ENCODE data around the gene BCHE.

The BCHE gene

GRCh38 chr3:165800970-165801369 lies 36.3 kb downstream of the BCHE start:
- no peak for TF ChIP-seq EZH2phosphoT487 (IDR thresholded peaks at IDR 0.05; ENCODE audit: low read depth)
- TF ChIP-seq, protein P1, sequence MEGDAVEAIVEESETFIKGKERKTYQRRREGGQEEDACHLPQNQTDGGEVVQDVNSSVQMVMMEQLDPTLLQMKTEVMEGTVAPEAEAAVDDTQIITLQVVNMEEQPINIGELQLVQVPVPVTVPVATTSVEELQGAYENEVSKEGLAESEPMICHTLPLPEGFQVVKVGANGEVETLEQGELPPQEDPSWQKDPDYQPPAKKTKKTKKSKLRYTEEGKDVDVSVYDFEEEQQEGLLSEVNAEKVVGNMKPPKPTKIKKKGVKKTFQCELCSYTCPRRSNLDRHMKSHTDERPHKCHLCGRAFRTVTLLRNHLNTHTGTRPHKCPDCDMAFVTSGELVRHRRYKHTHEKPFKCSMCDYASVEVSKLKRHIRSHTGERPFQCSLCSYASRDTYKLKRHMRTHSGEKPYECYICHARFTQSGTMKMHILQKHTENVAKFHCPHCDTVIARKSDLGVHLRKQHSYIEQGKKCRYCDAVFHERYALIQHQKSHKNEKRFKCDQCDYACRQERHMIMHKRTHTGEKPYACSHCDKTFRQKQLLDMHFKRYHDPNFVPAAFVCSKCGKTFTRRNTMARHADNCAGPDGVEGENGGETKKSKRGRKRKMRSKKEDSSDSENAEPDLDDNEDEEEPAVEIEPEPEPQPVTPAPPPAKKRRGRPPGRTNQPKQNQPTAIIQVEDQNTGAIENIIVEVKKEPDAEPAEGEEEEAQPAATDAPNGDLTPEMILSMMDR (IDR thresholded peaks at IDR 0.05; ENCODE audit: low read depth, low read length), result no peak
- no peaks in the 10 kb centered on the region for H3K9me3 ChIP-seq (ENCODE audit: insufficient read depth, low read length)

GRCh38 chr3:165799026-165799425 lies 38.2 kb downstream of the BCHE start:
- Histone ChIP-seq H3K36me3 (replicated peaks; ENCODE audit: low read depth, low read length) (no peaks in the 10 kb centered on the region), H3K4me1 (ENCODE audit: low read length) (no peaks in the 10 kb centered on the region), H4K20me1 (ENCODE audit: insufficient read depth, low read length) (no peaks in the 10 kb centered on the region), H3K27me3 (ENCODE audit: low read depth, low read length) (no peaks in the 10 kb centered on the region), H2AFZ (ENCODE audit: low read depth, low read length) (no peak overlapping the region), H3K9ac (ENCODE audit: low read length) (no peak overlapping the region), H3K4me2 (ENCODE audit: low read length) (no peak overlapping the region), H3K9me3 (ENCODE audit: insufficient read depth, low read length) (no peaks in the 10 kb centered on the region), H3K4me3 (ENCODE audit: low read length) (no peak overlapping the region), H3K27ac (ENCODE audit: low read length) (no peak overlapping the region), H3K79me2 (ENCODE audit: low read length) (no peaks in the 10 kb centered on the region)
- TF ChIP-seq, protein P1 (IDR thresholded peaks at IDR 0.05; ENCODE audit: low read depth, low read length), result no peak
- TF ChIP-seq EZH2phosphoT487 (IDR thresholded peaks at IDR 0.05; ENCODE audit: low read depth), result no peak

More at GRCh38 chr3:165800970-165801369, 36.3 kb downstream of the BCHE start:
- Histone ChIP-seq H3K4me1 (ENCODE audit: low read length) (peaks cover 10% of the 10 kb centered on the region), H3K9ac (ENCODE audit: low read length) (no peak overlapping the region), H3K36me3 (replicated peaks; ENCODE audit: low read depth, low read length) (no peaks in the 10 kb centered on the region), H3K79me2 (ENCODE audit: low read length) (no peaks in the 10 kb centered on the region), H2AFZ (ENCODE audit: low read depth, low read length) (no peak overlapping the region), H3K4me2 (ENCODE audit: low read length) (no peak overlapping the region), H3K27me3 (ENCODE audit: low read depth, low read length) (no peaks in the 10 kb centered on the region), H3K4me3 (ENCODE audit: low read length) (no peak overlapping the region), H3K27ac (ENCODE audit: low read length) (no peak overlapping the region), H4K20me1 (ENCODE audit: insufficient read depth, low read length) (no peaks in the 10 kb centered on the region)

DNA sequence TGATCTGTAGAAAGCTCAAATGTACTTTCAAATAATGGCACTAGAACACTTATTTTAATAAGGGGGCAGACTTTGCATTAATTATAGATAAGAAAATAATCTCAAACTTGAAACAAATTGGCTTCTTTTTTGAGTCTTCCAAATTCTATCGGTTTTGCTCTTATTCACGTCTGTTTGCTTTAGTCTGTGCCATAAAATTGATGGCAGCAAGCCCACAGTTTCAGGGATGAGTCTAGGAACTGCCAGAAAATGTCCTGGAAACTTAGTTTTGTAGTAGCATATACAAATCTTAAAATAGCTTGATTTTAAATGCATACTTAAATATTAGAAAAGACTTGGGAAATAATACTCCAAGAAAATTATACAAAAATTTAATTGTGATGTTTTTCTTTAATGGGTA lies 39.7 kb downstream of the BCHE start:
- H3K4me3 ChIP-seq (ENCODE audit: low read length), result no peak overlapping the region
- H4K20me1 ChIP-seq (ENCODE audit: insufficient read depth, low read length), result no peaks in the 10 kb centered on the region
- no peak overlapping the region for H2AFZ ChIP-seq (ENCODE audit: low read depth, low read length)
- H3K36me3 ChIP-seq (replicated peaks; ENCODE audit: low read depth, low read length), result no peaks in the 10 kb centered on the region
- H3K4me1 ChIP-seq (ENCODE audit: low read length), result no peaks in the 10 kb centered on the region
- no peaks in the 10 kb centered on the region for H3K27me3 ChIP-seq (ENCODE audit: low read depth, low read length)
- TF ChIP-seq EZH2phosphoT487 (IDR thresholded peaks at IDR 0.05; ENCODE audit: low read depth), result no peak
- H3K27ac ChIP-seq (ENCODE audit: low read length), result no peak overlapping the region
- H3K79me2 ChIP-seq (ENCODE audit: low read length), result no peaks in the 10 kb centered on the region
- no peaks in the 10 kb centered on the region for H3K9me3 ChIP-seq (ENCODE audit: insufficient read depth, low read length)
- H3K4me2 ChIP-seq (ENCODE audit: low read length), result no peak overlapping the region
- H3K9ac ChIP-seq (ENCODE audit: low read length), result no peak overlapping the region

- Histone ChIP-seq H4K20me1 (ENCODE audit: insufficient read depth, low read length) (no peaks in the 10 kb centered on the region), H3K27ac (ENCODE audit: low read length) (no peak overlapping the region), H3K36me3 (replicated peaks; ENCODE audit: low read depth, low read length) (no peaks in the 10 kb centered on the region), H3K9ac (ENCODE audit: low read length) (no peak overlapping the region), H3K27me3 (ENCODE audit: low read depth, low read length) (no peaks in the 10 kb centered on the region), H3K9me3 (ENCODE audit: insufficient read depth, low read length) (no peaks in the 10 kb centered on the region), H3K4me1 (ENCODE audit: low read length) (no peaks in the 10 kb centered on the region), H3K79me2 (ENCODE audit: low read length) (no peaks in the 10 kb centered on the region), H3K4me3 (ENCODE audit: low read length) (no peak overlapping the region), H3K4me2 (ENCODE audit: low read length) (no peak overlapping the region), H2AFZ (ENCODE audit: low read depth, low read length) (no peak overlapping the region)
- TF ChIP-seq, protein P1 (IDR thresholded peaks at IDR 0.05; ENCODE audit: low read depth, low read length), result no peak
- TF ChIP-seq EZH2phosphoT487 (IDR thresholded peaks at IDR 0.05; ENCODE audit: low read depth), result no peak
Observed at GRCh38 chr3:165796701-165797100, 40.5 kb downstream of the BCHE start.

DNA sequence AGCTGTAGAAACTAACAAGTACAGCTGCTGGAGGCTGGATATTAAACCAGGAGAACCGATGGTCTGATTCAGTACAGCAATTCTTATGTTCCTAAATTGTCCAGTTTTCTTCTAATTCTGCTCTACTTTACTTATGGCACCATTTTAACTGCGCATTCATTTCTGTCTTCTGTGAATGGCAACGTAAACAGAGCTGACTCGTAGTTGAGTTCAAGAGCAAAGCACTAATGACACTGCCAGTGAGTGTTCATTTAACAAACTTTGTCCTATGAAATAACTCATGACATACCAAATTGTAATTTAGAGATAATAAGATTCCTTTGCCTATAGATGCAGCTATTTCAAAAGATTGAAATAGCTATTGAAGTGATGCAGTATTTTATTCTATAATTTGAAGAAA lies 48.7 kb downstream of the BCHE start:
- no peak overlapping the region; the same call in 1 of the 2 replicates for H2AFZ ChIP-seq (ENCODE audit: low read depth, low read length)
- H3K4me1 ChIP-seq (ENCODE audit: low read length), result no peaks in the 10 kb centered on the region

More for the DNA sequence above, 48.7 kb downstream of the BCHE start:
- Histone ChIP-seq H3K9me3 (ENCODE audit: insufficient read depth, low read length) (no peaks in the 10 kb centered on the region), H4K20me1 (ENCODE audit: insufficient read depth, low read length) (no peaks in the 10 kb centered on the region), H3K79me2 (ENCODE audit: low read length) (no peaks in the 10 kb centered on the region), H3K4me2 (ENCODE audit: low read length) (no peak overlapping the region), H3K9ac (ENCODE audit: low read length) (no peak overlapping the region), H3K36me3 (replicated peaks; ENCODE audit: low read depth, low read length) (no peaks in the 10 kb centered on the region), H3K4me3 (ENCODE audit: low read length) (no peak overlapping the region), H3K27me3 (ENCODE audit: low read depth, low read length) (no peaks in the 10 kb centered on the region), H3K27ac (ENCODE audit: low read length) (no peak overlapping the region)
- TF ChIP-seq, protein P1 (IDR thresholded peaks at IDR 0.05; ENCODE audit: low read depth, low read length), result no peak
- no peak for TF ChIP-seq EZH2phosphoT487 (IDR thresholded peaks at IDR 0.05; ENCODE audit: low read depth)

All from OCI-LY3 (cell line).